ENCODE results near the gene PHF21B. TPM values are rescaled to one million over a fixed set of nuclear protein-coding genes. Genes with fewer than 3 reads are reported as not detected.

Gene PHF21B
- total RNA-seq, 2 experiments from 2014 or later: 0.92 to 1.1 TPM

DNA sequence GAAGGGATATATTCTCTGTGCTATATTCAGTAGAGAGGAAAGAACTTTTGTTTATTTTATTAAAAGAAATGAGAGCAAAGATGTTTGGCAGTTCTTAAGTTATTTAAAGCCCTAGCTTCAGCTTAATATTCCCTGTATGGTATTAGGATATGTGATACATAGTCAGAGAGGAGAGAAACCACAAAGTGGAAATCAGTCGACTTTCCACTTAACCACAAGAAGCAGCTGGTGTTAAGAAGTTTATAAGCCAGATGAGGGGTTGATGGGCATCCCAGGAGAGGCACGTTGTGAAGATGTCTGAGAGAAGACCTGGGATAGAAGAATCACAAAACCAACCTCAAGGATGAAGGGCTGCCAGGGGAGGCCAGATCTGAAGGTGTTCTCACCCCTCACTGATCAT is 23.3 kb upstream of the PHF21B start:
- H3K27ac Mint-ChIP-seq: no peak overlapping the region
- H3K9me3 Mint-ChIP-seq: peaks cover 4% of the 10 kb centered on the region
- POLR2A ChIA-PET: no interaction called here
- TF ChIP-seq, protein P1, sequence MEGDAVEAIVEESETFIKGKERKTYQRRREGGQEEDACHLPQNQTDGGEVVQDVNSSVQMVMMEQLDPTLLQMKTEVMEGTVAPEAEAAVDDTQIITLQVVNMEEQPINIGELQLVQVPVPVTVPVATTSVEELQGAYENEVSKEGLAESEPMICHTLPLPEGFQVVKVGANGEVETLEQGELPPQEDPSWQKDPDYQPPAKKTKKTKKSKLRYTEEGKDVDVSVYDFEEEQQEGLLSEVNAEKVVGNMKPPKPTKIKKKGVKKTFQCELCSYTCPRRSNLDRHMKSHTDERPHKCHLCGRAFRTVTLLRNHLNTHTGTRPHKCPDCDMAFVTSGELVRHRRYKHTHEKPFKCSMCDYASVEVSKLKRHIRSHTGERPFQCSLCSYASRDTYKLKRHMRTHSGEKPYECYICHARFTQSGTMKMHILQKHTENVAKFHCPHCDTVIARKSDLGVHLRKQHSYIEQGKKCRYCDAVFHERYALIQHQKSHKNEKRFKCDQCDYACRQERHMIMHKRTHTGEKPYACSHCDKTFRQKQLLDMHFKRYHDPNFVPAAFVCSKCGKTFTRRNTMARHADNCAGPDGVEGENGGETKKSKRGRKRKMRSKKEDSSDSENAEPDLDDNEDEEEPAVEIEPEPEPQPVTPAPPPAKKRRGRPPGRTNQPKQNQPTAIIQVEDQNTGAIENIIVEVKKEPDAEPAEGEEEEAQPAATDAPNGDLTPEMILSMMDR (IDR thresholded peaks at IDR 0.05): no peak
- ATAC-seq (no peak), DNase-seq (no peak)
- intact Hi-C loops (cut with micrococcal nuclease): no loop called here
- no peaks in the 10 kb centered on the region for H3K36me3 Mint-ChIP-seq (ENCODE audit: low read depth)
- no peak overlapping the region for H3K4me3 Mint-ChIP-seq
- CTCF ChIA-PET: no interaction called here
- peaks cover 6% of the 10 kb centered on the region for H3K27me3 Mint-ChIP-seq
- no peaks in the 10 kb centered on the region for H3K4me1 Mint-ChIP-seq (ENCODE audit: low read depth)

DNA sequence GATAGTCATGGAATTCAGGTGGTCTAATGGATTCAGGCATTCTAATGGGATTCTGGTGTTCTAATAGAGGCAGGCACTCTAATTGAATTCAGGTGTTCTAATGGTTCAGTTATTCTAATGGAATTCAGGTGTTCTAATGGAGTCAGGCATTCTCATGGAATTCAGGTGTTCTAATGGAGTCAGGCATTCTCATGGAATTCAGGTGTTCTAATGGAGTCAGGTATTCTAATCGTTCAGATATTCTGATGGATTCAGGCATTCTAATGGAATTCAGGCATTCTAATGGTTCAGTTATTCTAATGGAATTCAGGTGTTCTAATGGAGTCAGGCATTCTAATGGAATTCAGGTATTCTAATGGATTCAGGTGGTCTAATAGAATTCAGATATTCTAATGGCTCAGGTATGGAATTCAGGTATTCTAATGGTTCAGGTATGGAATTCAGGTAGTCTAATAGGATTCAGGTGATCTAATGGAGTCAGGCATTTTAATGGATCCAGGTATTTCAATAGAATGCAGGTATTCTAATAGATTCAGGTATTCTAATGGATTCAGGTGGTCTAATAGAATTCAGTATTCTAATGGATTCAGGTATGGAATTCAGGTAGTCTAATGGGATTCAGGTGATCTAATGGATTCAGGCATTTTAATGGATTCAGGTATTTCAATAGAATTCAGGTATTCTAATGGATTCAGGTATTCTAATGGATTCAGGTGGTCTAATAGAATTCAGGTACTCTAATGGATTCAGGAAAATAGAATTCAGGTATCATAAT is 22.0 kb upstream of the PHF21B start:
- Mint-ChIP-seq H3K4me3 (no peak overlapping the region), H3K27ac (no peak overlapping the region), H3K36me3 (ENCODE audit: low read depth) (no peaks in the 10 kb centered on the region), H3K9me3 (no peaks in the 10 kb centered on the region), H3K27me3 (peaks cover 2% of the 10 kb centered on the region), H3K4me1 (ENCODE audit: low read depth) (no peaks in the 10 kb centered on the region)
- TF ChIP-seq, protein P1 (IDR thresholded peaks at IDR 0.05): no peak
- ATAC-seq (no peak), DNase-seq (no peak)
- intact Hi-C loops (cut with micrococcal nuclease): no loop called here
- ChIA-PET CTCF (no interaction called here), POLR2A (no interaction called here)

- H3K4me3 Mint-ChIP-seq: no peak overlapping the region
- intact Hi-C loops (cut with micrococcal nuclease): no loop called here
- H3K4me1 Mint-ChIP-seq (ENCODE audit: low read depth): no peaks in the 10 kb centered on the region
- peaks cover 4% of the 10 kb centered on the region for H3K27me3 Mint-ChIP-seq
- DNase-seq: no peak
- CTCF ChIA-PET: no interaction called here
- TF ChIP-seq, protein P1 (IDR thresholded peaks at IDR 0.05): no peak
- no peaks in the 10 kb centered on the region for H3K36me3 Mint-ChIP-seq (ENCODE audit: low read depth)
- H3K27ac Mint-ChIP-seq: no peak overlapping the region
- POLR2A ChIA-PET: interaction anchor here (0.6 kb wide), 1 partner anchor 130 kb away, joined by 3 read pairs; no protein-coding TSS in a partner anchor
- H3K9me3 Mint-ChIP-seq: no peaks in the 10 kb centered on the region
- no peak for ATAC-seq
Observed at GRCh38 chr22:45029501-45029900, 19.7 kb upstream of the PHF21B start.

DNA sequence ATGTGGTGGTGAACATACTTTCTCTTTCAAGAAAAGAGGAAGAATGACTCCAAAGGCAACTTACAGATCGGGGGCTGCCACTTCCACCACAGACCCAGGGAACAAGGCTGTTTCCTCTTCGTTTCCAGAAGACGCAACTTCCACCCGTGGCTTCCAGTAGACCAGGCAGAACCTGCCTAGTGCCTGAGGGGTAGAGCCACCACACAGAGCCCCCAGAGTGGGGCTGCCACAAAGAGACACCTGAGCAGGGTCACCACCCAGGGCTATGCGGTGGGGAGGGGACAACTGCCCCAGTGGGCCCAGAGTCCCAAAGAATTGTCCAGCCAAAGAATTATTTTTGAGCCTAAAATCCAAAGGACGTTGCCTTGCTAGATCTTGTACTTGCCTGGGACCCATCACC is 16.7 kb upstream of the PHF21B start:
- no peaks in the 10 kb centered on the region for H3K36me3 Mint-ChIP-seq (ENCODE audit: low read depth)
- ATAC-seq: no peak
- intact Hi-C loops (cut with micrococcal nuclease): no loop called here
- no peak for DNase-seq
- no peaks in the 10 kb centered on the region for H3K9me3 Mint-ChIP-seq
- peaks cover 18% of the 10 kb centered on the region for H3K27me3 Mint-ChIP-seq
- H3K27ac Mint-ChIP-seq: no peak overlapping the region
- TF ChIP-seq, protein P1 (IDR thresholded peaks at IDR 0.05): no peak
- ChIA-PET POLR2A (no interaction called here), CTCF (no interaction called here)
- no peaks in the 10 kb centered on the region for H3K4me1 Mint-ChIP-seq (ENCODE audit: low read depth)
- H3K4me3 Mint-ChIP-seq: no peak overlapping the region

DNA sequence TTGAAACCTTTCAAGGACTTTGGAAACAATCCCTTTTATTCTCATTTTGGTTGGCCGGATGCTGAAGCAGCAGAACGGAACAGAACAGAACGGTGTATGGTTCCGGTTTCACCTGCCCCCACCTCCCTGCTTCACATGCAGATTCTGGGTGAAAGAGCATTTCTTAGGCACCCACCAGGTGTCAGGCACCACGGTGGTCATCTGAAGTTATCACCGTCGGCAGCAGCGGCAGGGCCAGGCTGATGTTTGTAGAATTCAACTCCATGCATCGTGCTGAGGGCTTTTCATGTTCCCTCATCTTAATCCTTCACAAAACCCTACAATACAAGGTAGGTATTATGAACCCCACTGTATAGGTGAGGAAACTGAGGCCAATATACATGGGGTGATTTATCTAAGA is 13.6 kb upstream of the PHF21B start:
- H3K4me1 Mint-ChIP-seq (ENCODE audit: low read depth): no peaks in the 10 kb centered on the region
- no peaks in the 10 kb centered on the region for H3K36me3 Mint-ChIP-seq (ENCODE audit: low read depth)
- H3K27me3 Mint-ChIP-seq: peaks cover 21% of the 10 kb centered on the region
- H3K4me3 Mint-ChIP-seq: no peak overlapping the region
- H3K9me3 Mint-ChIP-seq: no peaks in the 10 kb centered on the region
- H3K27ac Mint-ChIP-seq: no peak overlapping the region
- ChIA-PET POLR2A (no interaction called here), CTCF (no interaction called here)
- no peak for DNase-seq
- no peak for ATAC-seq
- intact Hi-C loops (cut with micrococcal nuclease): no loop called here
- TF ChIP-seq, protein P1 (IDR thresholded peaks at IDR 0.05): no peak

Data from activated CD8-positive, alpha-beta T cell treated with anti-CD3 and anti-CD28 coated beads for 36 hours (primary cell).